Measurements from ENCODE around the gene ZNF397. TPM values are rescaled to one million over a fixed set of nuclear protein-coding genes. Genes with fewer than 3 reads are reported as not detected.
"Not testable (repeated sequence)": the region's sequence is repeated elsewhere in the genome, so short reads cannot be mapped to it uniquely, and the experiment has no call there.

ZNF397 gene
- total RNA-seq, 2 experiments from 2014 or later: 8.0 to 15.6 TPM

- Histone ChIP-seq H3K4me1 (ENCODE audit: insufficient read depth, low read length, poor library complexity, severe bottlenecking) (no peaks in the 10 kb centered on the region), H3K9me2 (ENCODE audit: insufficient read depth, low read length) (no peaks in the 10 kb centered on the region), H3K36me3 (ENCODE audit: insufficient read depth, low read length) (no peaks in the 10 kb centered on the region), H3K79me2 (ENCODE audit: insufficient read depth, low read depth, low read length) (no peaks in the 10 kb centered on the region), H4K20me1 (ENCODE audit: insufficient read depth, low read length) (no peaks in the 10 kb centered on the region), H2AFZ (ENCODE audit: low read length) (no peak overlapping the region), H3K9me3 (ENCODE audit: low read length) (no peaks in the 10 kb centered on the region), H3K4me3 (ENCODE audit: low read depth, low read length, poor library complexity, severe bottlenecking) (no peak overlapping the region), H3K27ac (ENCODE audit: low read depth, low read length, poor library complexity, severe bottlenecking) (no peak overlapping the region), H3K4me2 (ENCODE audit: low read length) (no peak overlapping the region)
- DNase-seq (ENCODE audit: low spot score): no peak
- ChIA-PET POLR2A (interaction anchor here (0.6 kb wide), 1 partner anchor 350 kb away, joined by 3 read pairs; no protein-coding TSS in a partner anchor), CTCF (ENCODE audit: unreplicated experiment) (no interaction called here)
- TF ChIP-seq CTCF (conservative IDR thresholded peaks at IDR 0.05; ENCODE audit: low read length) (no peak), EZH2phosphoT487 (IDR thresholded peaks at IDR 0.05; ENCODE audit: borderline replicate concordance, low read depth, low read length) (no peak)
- intact Hi-C loops (cut with micrococcal nuclease; ENCODE audit: unreplicated experiment): no loop called here
- no TSS peak for BruUV-seq (replicated peaks)
These were observed 25.8 kb upstream of the ZNF397 start for GRCh38 chr18:35215026-35215425.

DNA sequence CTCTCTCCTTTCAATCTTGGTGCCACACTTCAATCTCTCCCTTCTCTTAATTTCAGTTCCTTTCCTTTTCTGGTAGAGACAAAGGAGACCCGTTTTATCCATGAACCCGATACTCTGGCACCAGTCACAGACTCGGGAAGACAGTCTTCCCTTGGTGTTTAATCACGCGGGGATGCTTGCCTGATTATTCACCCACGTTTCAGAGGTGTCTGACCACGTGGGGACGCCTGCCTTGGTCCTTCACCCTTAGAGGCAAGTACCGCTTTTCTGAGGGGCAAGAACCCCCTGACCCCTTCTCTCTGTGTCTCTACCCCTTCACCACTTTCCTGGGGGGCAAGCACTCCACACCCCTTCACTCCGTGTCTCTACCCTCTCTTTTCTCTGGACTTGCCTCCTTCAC is 24.2 kb upstream of the ZNF397 start:
- intact Hi-C loops (cut with micrococcal nuclease; ENCODE audit: unreplicated experiment); H3K79me2 ChIP-seq (ENCODE audit: insufficient read depth, low read depth, low read length); DNase-seq (ENCODE audit: low spot score); H2AFZ ChIP-seq (ENCODE audit: low read length); H3K36me3 ChIP-seq (ENCODE audit: insufficient read depth, low read length); H3K9me2 ChIP-seq (ENCODE audit: insufficient read depth, low read length); H3K9me3 ChIP-seq (ENCODE audit: low read length); POLR2A ChIA-PET; H3K4me1 ChIP-seq (ENCODE audit: insufficient read depth, low read length, poor library complexity, severe bottlenecking); H3K4me3 ChIP-seq (ENCODE audit: low read depth, low read length, poor library complexity, severe bottlenecking); H4K20me1 ChIP-seq (ENCODE audit: insufficient read depth, low read length); H3K27ac ChIP-seq (ENCODE audit: low read depth, low read length, poor library complexity, severe bottlenecking); H3K4me2 ChIP-seq (ENCODE audit: low read length); CTCF ChIA-PET (ENCODE audit: unreplicated experiment); BruUV-seq (replicated peaks): not testable (repeated sequence)

DNA sequence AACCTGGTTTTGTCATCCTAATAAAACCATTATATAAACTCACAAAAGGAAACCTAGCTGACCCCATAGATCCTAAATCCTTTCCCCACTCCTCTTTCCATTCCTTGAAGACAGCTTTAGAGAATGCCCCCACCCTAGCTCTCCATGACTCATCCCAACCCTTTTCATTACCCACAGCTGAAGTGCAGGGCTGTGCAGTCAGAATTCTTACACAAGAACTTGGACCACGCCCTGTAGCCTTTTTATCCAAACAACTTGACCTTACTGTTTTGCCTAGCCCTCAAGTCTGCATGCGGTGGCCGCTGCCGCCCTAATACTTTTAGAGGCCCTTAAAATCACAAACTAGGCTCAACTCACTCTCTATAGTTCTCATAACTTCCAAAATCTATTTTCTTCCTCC is 21.5 kb upstream of the ZNF397 start:
- intact Hi-C loops (cut with micrococcal nuclease; ENCODE audit: unreplicated experiment); POLR2A ChIA-PET; H3K9me2 ChIP-seq (ENCODE audit: insufficient read depth, low read length); H4K20me1 ChIP-seq (ENCODE audit: insufficient read depth, low read length); H3K4me3 ChIP-seq (ENCODE audit: low read depth, low read length, poor library complexity, severe bottlenecking); H3K4me2 ChIP-seq (ENCODE audit: low read length); H3K27ac ChIP-seq (ENCODE audit: low read depth, low read length, poor library complexity, severe bottlenecking); DNase-seq (ENCODE audit: low spot score); H3K9me3 ChIP-seq (ENCODE audit: low read length); BruUV-seq (replicated peaks); H2AFZ ChIP-seq (ENCODE audit: low read length); H3K36me3 ChIP-seq (ENCODE audit: insufficient read depth, low read length); CTCF ChIA-PET (ENCODE audit: unreplicated experiment); H3K4me1 ChIP-seq (ENCODE audit: insufficient read depth, low read length, poor library complexity, severe bottlenecking); H3K79me2 ChIP-seq (ENCODE audit: insufficient read depth, low read depth, low read length): not testable (repeated sequence)

- DNase-seq (ENCODE audit: low spot score): no peak
- no peak overlapping the region for H3K27ac ChIP-seq (ENCODE audit: low read depth, low read length, poor library complexity, severe bottlenecking)
- intact Hi-C loops (cut with micrococcal nuclease; ENCODE audit: unreplicated experiment): no loop called here
- no peak overlapping the region for H3K4me3 ChIP-seq (ENCODE audit: low read depth, low read length, poor library complexity, severe bottlenecking)
- POLR2A ChIA-PET: no interaction called here
- CTCF ChIA-PET (ENCODE audit: unreplicated experiment): no interaction called here
- BruUV-seq (replicated peaks): no TSS peak
- no peaks in the 10 kb centered on the region for H3K4me1 ChIP-seq (ENCODE audit: insufficient read depth, low read length, poor library complexity, severe bottlenecking)
- H4K20me1 ChIP-seq (ENCODE audit: insufficient read depth, low read length): no peaks in the 10 kb centered on the region
- H3K9me3 ChIP-seq (ENCODE audit: low read length): no peaks in the 10 kb centered on the region
- no peaks in the 10 kb centered on the region for H3K79me2 ChIP-seq (ENCODE audit: insufficient read depth, low read depth, low read length)
- no peak overlapping the region for H2AFZ ChIP-seq (ENCODE audit: low read length)
- no peaks in the 10 kb centered on the region for H3K9me2 ChIP-seq (ENCODE audit: insufficient read depth, low read length)
- H3K4me2 ChIP-seq (ENCODE audit: low read length): no peak overlapping the region
- H3K36me3 ChIP-seq (ENCODE audit: insufficient read depth, low read length): no peaks in the 10 kb centered on the region
- TF ChIP-seq CTCF (conservative IDR thresholded peaks at IDR 0.05; ENCODE audit: low read length) (no peak), EZH2phosphoT487 (IDR thresholded peaks at IDR 0.05; ENCODE audit: borderline replicate concordance, low read depth, low read length) (no peak)
These were observed 20.4 kb upstream of the ZNF397 start for GRCh38 chr18:35220424-35220823.

Data from OCI-LY7 (cell line).